Measurements from ENCODE around the gene BRIP1. TPM values are rescaled to one million over a fixed set of nuclear protein-coding genes. Genes with fewer than 3 reads are reported as not detected.
A peak's percentile ranks its signal among the peaks of the same experiment; 100 is the strongest.

BRIP1 gene
- total and polyA plus RNA-seq, 10 of the 15 experiments (the other 5 are each of a cell fraction or from before 2014, with no cell fraction given): 4.0 to 24.2 (median 12.8) TPM

- Histone ChIP-seq H3K4me1 (ENCODE audit: control insufficient read depth, insufficient read depth, low read length) (no peaks in the 10 kb centered on the region), H3K4me3 (no peak overlapping the region), H3K27ac (ENCODE audit: control insufficient read depth, insufficient read depth) (no peak overlapping the region), H3K4me2 (ENCODE audit: control insufficient read depth, insufficient read depth) (no peak overlapping the region), H3K79me2 (ENCODE audit: control insufficient read depth, insufficient read depth, low read length) (no peaks in the 10 kb centered on the region), H3K9me3 (replicated peaks; ENCODE audit: control insufficient read depth, insufficient read depth, low read length) (peaks cover 2% of the 10 kb centered on the region), H4K20me1 (ENCODE audit: control insufficient read depth, insufficient read depth) (no peaks in the 10 kb centered on the region), H3K27me3 (replicated peaks in 1 of 2; ENCODE audit: control insufficient read depth in 2 of 2, insufficient read depth in 2 of 2, low read length in 1 of 2) (no peaks in the 10 kb centered on the region), H3K9ac (ENCODE audit: control insufficient read depth, insufficient read depth, low read length) (no peak overlapping the region), H2AFZ (ENCODE audit: control insufficient read depth, low read depth, low read length) (no peak overlapping the region), H3K36me3 (ENCODE audit: control insufficient read depth in 2 of 2, insufficient read depth in 2 of 2, low read length in 1 of 2) (peaks cover 3 to 6% of the 10 kb centered on the region in 2 experiments; a peak in 3 of 4 replicates)
- no TSS peak for BruUV-seq (replicated peaks)
- ChIA-PET SMC1A (ENCODE audit: uncharacterized antibody, unreplicated experiment) (interaction anchor here (0.6 to 1.3 kb wide), 2 partner anchors 39 to 57 kb away, joined by 4 read pairs; no protein-coding TSS in a partner anchor), POLR2A (no interaction called here), RAD21 (ENCODE audit: unreplicated experiment) (interaction anchor here (0.9 to 1.2 kb wide), 2 partner anchors 9 to 12 kb away, joined by 3 to 4 read pairs; no protein-coding TSS in a partner anchor), CTCF (no interaction called here)
- WGBS (ENCODE audit: insufficient coverage, insufficient replicate concordance, low lambda C conversion rate, missing lambda C conversion rate): 42% methylated on average over 2 of the region's 2 CpGs
- in situ Hi-C loops (cut with MboI): no loop called here
- FAIRE-seq (no peak), ATAC-seq (no peak), DNase-seq (ENCODE audit: low read depth, low spot score) (no peak)
- intact Hi-C loops (cut with micrococcal nuclease; ENCODE audit: unreplicated experiment): no loop called here
- TF ChIP-seq MEF2A (IDR thresholded peaks at IDR 0.05; ENCODE audit: insufficient read depth, low read depth, low read length): no peak
- no peak for TF ChIP-seq FOXM1 (IDR thresholded peaks at IDR 0.05; ENCODE audit: low read depth, low read length)
- TF ChIP-seq KDM1A (IDR thresholded peaks at IDR 0.05; ENCODE audit: borderline replicate concordance): no peak
- no peak for TF ChIP-seq BMI1 (IDR thresholded peaks at IDR 0.05; ENCODE audit: borderline replicate concordance)
- no peak for TF ChIP-seq ATF7 (IDR thresholded peaks at IDR 0.05; ENCODE audit: low read depth)
- TF ChIP-seq USF1 (IDR thresholded peaks at IDR 0.05; ENCODE audit: borderline replicate concordance, extremely low read length, insufficient read depth, low read depth, low read length): no peak
- no peak for TF ChIP-seq PAX5 (IDR thresholded peaks at IDR 0.05; ENCODE audit: borderline replicate concordance, low read depth, low read length)
- TF ChIP-seq NFXL1 (IDR thresholded peaks at IDR 0.05; ENCODE audit: borderline replicate concordance): 0 out of 2 replicates have a peak, but pooled peaks have one; percentile 37
These were observed 96.8 kb downstream of the BRIP1 start for GRCh38 chr17:61766520-61766919.
